SK-N-SH (cell line): ENCODE results near the gene CYP2A13.
A peak's percentile ranks its signal among the peaks of the same experiment; 100 is the strongest.

ENCODE experiments used
- CTCF ChIP-seq: fragments of 200-600 bp; sonication (generic); IDR thresholded peaks from 2 replicates; pipeline ENCODE4 v1.6.1; 2017; ENCODE audit warnings: antibody characterized with exemption, mild to moderate bottlenecking, moderate library complexity
- REST ChIP-seq: IDR thresholded peaks from 2 replicates; pipeline ENCODE4 v1.6.1; 2012; ENCODE audit warnings: mild to moderate bottlenecking, low read depth, low read length, moderate library complexity

- TF ChIP-seq REST (no peak), CTCF (peak; percentile 85)
Measured at GRCh38 chr19:41144403-41144802, 56.2 kb downstream of the CYP2A13 start.
